K562 (cell line): ENCODE data around the gene SCUBE2. TPM values are rescaled to one million over a fixed set of nuclear protein-coding genes. Genes with fewer than 3 reads are reported as not detected.

Experiments used
- ATAC-seq: fragments of 200-7000 bp; cut with Tn5 transposase; 3 replicates; pipeline ENCODE4 v1.9.1; 2020; ENCODE audit warnings: moderate library complexity
- BruUV-seq: library from RNA; stranded (reverse); fragments of 400-500 nt; replicated peaks from 2 replicates; lab custom pipeline; 2021; lab: Mats Ljungman, UMichigan
- CTCF ChIA-PET: fragments of 300-600 bp; formaldehyde crosslinking; extraction: SDS; loops from one replicate; lab custom pipeline; 2021; ENCODE audit warnings: low intra/inter-chr PET ratio; lab: Yijun Ruan, JAX
- POLR2A ChIA-PET: fragments of 300-600, 350-650 bp; sonication (Branson Sonifier 250); formaldehyde crosslinking; extraction: SDS; loops from one replicate; lab custom pipeline; 2021; ENCODE audit warnings: antibody characterized with exemption, inconsistent platforms; lab: Yijun Ruan, JAX
- DNase-seq, 4 experiments: peaks; one replicate each; pipeline versions ENCODE4 v3.0.0 to v3.0.0-alpha.2; 2011 to 2018; ENCODE audit warnings: low spot score in 3 of 4, mixed read lengths in 3 of 4; ENCODE audit errors: extremely low read depth in 1 of 4
- FAIRE-seq: peaks from 2 replicates; lab custom pipeline; 2011; peaks lifted over from hg19 to GRCh38; lab: Jason Lieb, UNC
- H2AFZ ChIP-seq: 2 replicates; pipeline ENCODE4 v1.6.0; 2011; ENCODE audit warnings: low read depth, low read length, control low read depth, inconsistent platforms
- H3K27ac ChIP-seq: fragments of 200-600 bp; 3 replicates; pipeline ENCODE4 v1.8.0; 2011; ENCODE audit warnings: low read depth, mild to moderate bottlenecking, control low read depth, inconsistent platforms, low read length, moderate library complexity, mixed read lengths; ENCODE audit errors: extremely low read depth
- H3K27me3 ChIP-seq, 2 experiments: fragments of 300-600 bp in 1 of 2; 2 replicates in 1 of 2; 3 replicates in 1 of 2; pipeline versions ENCODE4 v1.6.0 to v1.8.0; 2011; ENCODE audit warnings: inconsistent platforms in 2 of 2, low read length in 2 of 2, mild to moderate bottlenecking in 1 of 2, mixed read lengths in 1 of 2, moderate library complexity in 1 of 2; ENCODE audit not compliant: control insufficient read depth in 2 of 2, insufficient read depth in 2 of 2
- H3K36me3 ChIP-seq: fragments of 300-600 bp; 3 replicates; pipeline ENCODE4 v1.8.0; 2011; ENCODE audit warnings: mild to moderate bottlenecking, low read length, inconsistent platforms; ENCODE audit not compliant: control insufficient read depth, insufficient read depth
- H3K4me1 ChIP-seq, 2 experiments: fragments of 200-600 bp in 1 of 2; replicated peaks in 1 of 2; 2 replicates in 1 of 2; 3 replicates in 1 of 2; pipeline versions ENCODE4 v1.5.1 to v1.8.0; 2011; ENCODE audit warnings: inconsistent platforms in 2 of 2, low read length in 2 of 2, mild to moderate bottlenecking in 1 of 2, mixed read lengths in 1 of 2, moderate library complexity in 1 of 2; ENCODE audit not compliant: control insufficient read depth in 2 of 2, insufficient read depth in 2 of 2
- H3K4me2 ChIP-seq: 2 replicates; pipeline ENCODE4 v1.6.1; 2011; ENCODE audit warnings: low read length, control low read depth, inconsistent platforms, mixed read lengths; ENCODE audit not compliant: insufficient read depth
- H3K4me3 ChIP-seq: fragments of 200-600 bp; sonication (generic), shearing (Covaris generic); 2 replicates; pipeline ENCODE4 v1.5.1; 2016; ENCODE audit warnings: control low read depth, inconsistent platforms
- H3K79me2 ChIP-seq: fragments of 200-600 bp; 3 replicates; pipeline ENCODE4 v1.8.0; 2011; ENCODE audit warnings: low read length, inconsistent platforms; ENCODE audit not compliant: control insufficient read depth, insufficient read depth
- H3K9ac ChIP-seq, 2 experiments: 2 replicates each; pipeline versions ENCODE4 v1.6.0 to v1.6.1; 2011; ENCODE audit warnings: low read depth in 2 of 2, low read length in 2 of 2, control low read depth in 1 of 2, inconsistent platforms in 1 of 2, mild to moderate bottlenecking in 1 of 2, mixed read lengths in 1 of 2; ENCODE audit not compliant: insufficient read depth in 1 of 2
- H3K9me1 ChIP-seq: one replicate; pipeline ENCODE4 v1.6.0; 2011; ENCODE audit warnings: inconsistent platforms, mild to moderate bottlenecking, low read length, moderate library complexity; ENCODE audit not compliant: control insufficient read depth, insufficient read depth
- H3K9me3 ChIP-seq: replicated peaks from 2 replicates; pipeline ENCODE4 v1.5.1; 2011; ENCODE audit warnings: low read depth, low read length, inconsistent platforms; ENCODE audit not compliant: control insufficient read depth, insufficient read depth
- H4K20me1 ChIP-seq: replicated peaks from 2 replicates; pipeline ENCODE4 v1.6.1; 2011; ENCODE audit warnings: low read length, inconsistent platforms, mixed read lengths; ENCODE audit not compliant: control insufficient read depth, insufficient read depth
- CTBP1 ChIP-seq: fragments of 450-650 bp; IDR thresholded peaks from 2 replicates; pipeline ENCODE4 v1.6.1; 2016; ENCODE audit warnings: borderline replicate concordance
- CTCF ChIP-seq, 3 experiments: IDR thresholded peaks in 2 of 3; conservative IDR thresholded peaks in 1 of 3; 2 replicates each; pipeline ENCODE4 v1.5.1; 2011 to 2012; ENCODE audit warnings: low read length in 3 of 3, mild to moderate bottlenecking in 3 of 3, control low read depth in 2 of 3, improper control_type of control experiment in 1 of 3, inconsistent platforms in 1 of 3, low read depth in 1 of 3, mixed read lengths in 1 of 3, moderate library complexity in 1 of 3; ENCODE audit not compliant: insufficient read depth in 2 of 3
- GATAD2A ChIP-seq: fragments of 450-650 bp; IDR thresholded peaks from 2 replicates; pipeline ENCODE4 v1.6.1; 2017
- MYC ChIP-seq, 2 experiments: fragments of 250-450 bp in 1 of 2; sonication (Bioruptor Pico) in 1 of 2; IDR thresholded peaks; 2 replicates each; pipeline versions ENCODE4 v1.5.1 to v1.6.1; 2012 to 2021; ENCODE audit warnings: low read depth in 2 of 2, borderline replicate concordance in 1 of 2, improper control_type of control experiment in 1 of 2, low read length in 1 of 2, mild to moderate bottlenecking in 1 of 2, moderate library complexity in 1 of 2
- RAD21 ChIP-seq, 2 experiments: fragments of 250-450 bp in 1 of 2; fragments of 450-650 bp in 1 of 2; sonication (Bioruptor Pico) in 1 of 2; formaldehyde crosslinking in 1 of 2; IDR thresholded peaks in 1 of 2; conservative IDR thresholded peaks in 1 of 2; 2 replicates each; pipeline versions ENCODE4 v1.4.0 to v1.8.0; 2020 to 2022; ENCODE audit warnings: mild to moderate bottlenecking in 2 of 2, moderate library complexity in 1 of 2
- SMC3 ChIP-seq: conservative IDR thresholded peaks from 2 replicates; pipeline ENCODE4 v1.6.1; 2011; ENCODE audit warnings: low read depth, low read length, improper control_type of control experiment; ENCODE audit not compliant: insufficient read depth
- YBX1 ChIP-seq: fragments of 450-650 bp; IDR thresholded peaks from 2 replicates; pipeline ENCODE4 v1.7.1; 2016; ENCODE audit warnings: mild to moderate bottlenecking
- WGBS: fragments of 100-300 bp; shearing (Covaris generic); methylation state at CpG from one replicate; pipeline ENCODE4 v1.1.6; 2016; ENCODE audit warnings: low coverage, mixed read lengths; ENCODE audit not compliant: insufficient coverage; ENCODE audit errors: missing lambda C conversion rate; 5-methylcytosine and 5-hydroxymethylcytosine counted together
- in situ Hi-C: fragments of 300-500 bp; cut with MboI; formaldehyde crosslinking; loops from 4 replicates; pipeline ENCODE4 v1.15.0; 2018; ENCODE audit warnings: inconsistent platforms, mixed read lengths
- intact Hi-C: fragments of 100-400 bp; cut with micrococcal nuclease; formaldehyde crosslinking; loops from 2 replicates; pipeline ENCODE4 v1.14.2; 2022
- polyA plus RNA-seq, 8 experiments: library from polyadenylated mRNA; depleted of rRNA in 4 of 8; stranded (reverse) in 5 of 8; unstranded in 3 of 8; fragments of >200 nt; fragmentation: Nextera tagmentation in 2 of 8; fragmentation: Illumina TruSeq in 1 of 8; extraction: Ambion mirVana in 2 of 8; extraction: Trizol in 1 of 8; gene quantifications; 2 replicates each; pipeline versions ENCODE4 v1.2.1 to v1.2.3, GENCODE V29; 2011 to 2014; ENCODE audit warnings: inconsistent platforms in 1 of 8, missing spikeins in 1 of 8
- total RNA-seq, 7 experiments: library from RNA; depleted of rRNA in 6 of 7; stranded (reverse); fragments of >200 nt in 6 of 7; fragmentation: Illumina TruSeq in 2 of 7; extraction: Trizol in 2 of 7; gene quantifications; 2 replicates each; pipeline versions ENCODE4 v1.2.1 to v1.2.3, GENCODE V29; 2011 to 2021; ENCODE audit warnings: low replicate concordance in 1 of 7

Gene SCUBE2
- total and polyA plus RNA-seq, 9 of the 15 experiments (the other 6 are each of a cell fraction or from before 2014, with no cell fraction given), result 0.06 to 0.40 (median 0.07) TPM; not detected in 6

DNA sequence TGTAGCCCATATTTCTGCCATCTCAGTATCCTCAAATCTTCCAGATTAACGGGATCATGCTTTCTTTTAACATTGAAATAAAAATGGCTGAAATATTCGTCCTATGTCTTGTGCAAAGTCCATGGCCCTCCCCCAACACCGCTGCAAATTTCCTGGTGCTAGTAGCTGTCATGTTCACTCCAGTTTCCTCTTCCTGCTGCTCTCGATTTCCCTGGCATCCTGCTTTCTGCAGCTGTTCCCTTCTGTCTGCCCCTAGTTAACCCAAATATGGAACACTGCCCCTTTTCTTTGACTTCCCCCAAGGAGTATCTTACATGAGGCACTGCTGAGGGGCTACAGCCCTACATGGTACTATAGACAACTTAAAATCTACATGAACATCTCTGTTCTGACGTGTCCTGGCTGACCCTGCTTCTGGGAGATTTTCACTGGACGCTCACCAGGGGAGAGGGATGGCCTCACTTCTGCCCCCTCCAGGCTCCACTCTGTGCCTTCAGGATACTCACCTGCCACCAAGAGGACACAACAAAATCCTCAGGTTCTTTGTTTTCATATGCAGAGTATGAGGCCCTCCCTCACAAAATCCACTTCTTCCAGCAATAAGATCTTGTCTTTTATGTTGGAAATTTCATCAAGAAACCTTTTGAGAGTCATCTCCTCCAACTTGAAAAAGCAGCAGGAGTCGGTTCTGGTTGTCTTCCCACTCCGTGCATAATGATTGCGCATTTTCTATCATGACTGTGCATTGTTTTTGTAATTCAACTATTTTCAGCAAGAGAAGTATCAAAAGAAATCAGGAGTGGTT, 29.5 kb upstream of the SCUBE2 start:
- H3K9ac ChIP-seq, result no peak overlapping the region
- peak; percentile 36 to 60 (median 46) for DNase-seq
- ChIA-PET CTCF (interaction anchor here (1.5 kb wide), 1 partner anchor 106 kb away, joined by 5 read pairs; no protein-coding TSS in a partner anchor), POLR2A (no interaction called here)
- H3K27me3 ChIP-seq, result no peaks in the 10 kb centered on the region
- H3K27ac ChIP-seq, result no peak overlapping the region
- intact Hi-C loops (no loop called here), in situ Hi-C loops (no loop called here)
- no peak overlapping the region for H3K4me3 ChIP-seq
- peak; percentile 98 for ATAC-seq
- H2AFZ ChIP-seq, result peak overlapping the region; percentile 81
- peaks cover 0 to 11% of the 10 kb centered on the region in 2 experiments; a peak in 2 of 5 replicates for H3K4me1 ChIP-seq
- FAIRE-seq, result peak; percentile 48
- H4K20me1 ChIP-seq, result no peaks in the 10 kb centered on the region
- H3K4me2 ChIP-seq, result peak overlapping the region; percentile 55
- BruUV-seq, result no TSS peak
- peak in 1 of 2 experiments; percentile 47; a peak in 2 of 4 replicates for TF ChIP-seq RAD21 (CRISPR knock-in tag; conservative IDR thresholded peaks at IDR 0.05 in 1 of 2, IDR thresholded peaks at IDR 0.05 in 1 of 2)
- no peak for TF ChIP-seq GATAD2A
- peak; percentile 85 to 98 (median 89) for TF ChIP-seq CTCF (IDR thresholded peaks at IDR 0.05 in 2 of 3, conservative IDR thresholded peaks at IDR 0.05 in 1 of 3; ENCODE audit: insufficient read depth in 2 of 3, low read depth in 1 of 3, low read length in 3 of 3)
- TF ChIP-seq MYC (IDR thresholded peaks at IDR 0.05; ENCODE audit: low read depth, low read length), result no peak
- no peak for TF ChIP-seq MYC (CRISPR knock-in tag; IDR thresholded peaks at IDR 0.05; ENCODE audit: borderline replicate concordance, low read depth)
- TF ChIP-seq SMC3, result peak; percentile 50; the same call in 1 of the 2 replicates
- TF ChIP-seq YBX1, result no peak
- peak; percentile 14; the same call in 1 of the 2 replicates for TF ChIP-seq CTBP1
- H3K79me2 ChIP-seq, result no peaks in the 10 kb centered on the region
- peaks cover 5% of the 10 kb centered on the region for H3K9me3 ChIP-seq
- 39% methylated on average over 9 of the region's 9 CpGs for WGBS
- H3K9me1 ChIP-seq, result no peaks in the 10 kb centered on the region
- H3K36me3 ChIP-seq, result no peaks in the 10 kb centered on the region
